GM18507 (cell line): ENCODE measurements around the gene NUP37.
A peak's percentile ranks its signal among the peaks of the same experiment; 100 is the strongest.

Source experiments
- DNase-seq: peaks from one replicate; pipeline ENCODE4 v3.0.0; 2011; ENCODE audit warnings: low read depth; ENCODE audit not compliant: insufficient read length; ENCODE audit errors: extremely low spot score
- FAIRE-seq: peaks from 2 replicates; lab custom pipeline; 2011; peaks lifted over from hg19 to GRCh38; lab: Jason Lieb, UNC

The NUP37 gene

GRCh38 chr12:102043928-102044327, 76.0 kb downstream of the NUP37 start:
- FAIRE-seq (peak; percentile 46), DNase-seq (no peak)

GRCh38 chr12:102033991-102034745, 85.7 kb downstream of the NUP37 start:
- FAIRE-seq: no peak
- DNase-seq: no peak

- no peak for FAIRE-seq
These were observed 88.1 kb downstream of the NUP37 start for GRCh38 chr12:102031852-102032251.

GRCh38 chr12:102029141-102029540, 90.8 kb downstream of the NUP37 start:
- FAIRE-seq: no peak

More at GRCh38 chr12:102031852-102032251, 88.1 kb downstream of the NUP37 start:
- no peak for DNase-seq

GRCh38 chr12:102026728-102027127, 93.2 kb downstream of the NUP37 start:
- FAIRE-seq: no peak
- no peak for DNase-seq

More at GRCh38 chr12:102029141-102029540, 90.8 kb downstream of the NUP37 start:
- no peak for DNase-seq

GRCh38 chr12:102024765-102025164, 95.1 kb downstream of the NUP37 start:
- no peak for FAIRE-seq
- no peak for DNase-seq

- FAIRE-seq (no peak), DNase-seq (no peak)
These were observed 96.5 kb downstream of the NUP37 start for GRCh38 chr12:102023343-102023930.
